Skin of body (tissue), 2 donors: Measurements from ENCODE around the gene DTX1. TPM values are rescaled to one million over a fixed set of nuclear protein-coding genes. Genes with fewer than 3 reads are reported as not detected.
"Not testable (repeated sequence)": the region's sequence is repeated elsewhere in the genome, so short reads cannot be mapped to it uniquely, and the experiment has no call there.

Experiments used
- DNase-seq: peaks from one replicate; lab custom pipeline; 2025; lab: John Stamatoyannopoulos, UW
- total RNA-seq: library from RNA; depleted of rRNA; stranded (reverse); fragments of >200 nt; gene quantifications from one replicate; pipeline ENCODE4 v1.2.3, GENCODE V29; 2014

DTX1 gene
- total RNA-seq, 1 donor from 2014 or later: 9.0 TPM

- DNase-seq: no peak
Measured at GRCh38 chr12:113136128-113136989, 79.8 kb downstream of the DTX1 start.

GRCh38 chr12:113136990-113137511 lies 80.5 kb downstream of the DTX1 start:
- no peak for DNase-seq

- no peak for DNase-seq
Measured at GRCh38 chr12:113137861-113138783, 81.6 kb downstream of the DTX1 start.

- no peak for DNase-seq
Measured at GRCh38 chr12:113138826-113139225, 82.3 kb downstream of the DTX1 start.

GRCh38 chr12:113140706-113141105 lies 84.2 kb downstream of the DTX1 start:
- no peak for DNase-seq

GRCh38 chr12:113141716-113142115 lies 85.2 kb downstream of the DTX1 start:
- DNase-seq: not testable (repeated sequence)

GRCh38 chr12:113142173-113142885 lies 85.8 kb downstream of the DTX1 start:
- no peak for DNase-seq

GRCh38 chr12:113142886-113143332 lies 86.4 kb downstream of the DTX1 start:
- no peak for DNase-seq

GRCh38 chr12:113143959-113144358 lies 87.4 kb downstream of the DTX1 start:
- DNase-seq: no peak

- no peak for DNase-seq
Measured at GRCh38 chr12:113144806-113145205, 88.3 kb downstream of the DTX1 start.

- DNase-seq: no peak
Measured at GRCh38 chr12:113145720-113146551, 89.4 kb downstream of the DTX1 start.

GRCh38 chr12:113146999-113147398 lies 90.5 kb downstream of the DTX1 start:
- no peak for DNase-seq

Other genes with a start within 250 kb of the DTX1 start
- 9.9 TPM for gene OAS1, start 149.8 kb upstream of the DTX1 start, total RNA-seq
- gene OAS3, start 118.3 kb upstream of the DTX1 start, total RNA-seq: 7.6 TPM
- 2.2 TPM for gene OAS2, start 78.2 kb upstream of the DTX1 start, total RNA-seq
- 8.1 TPM for gene RASAL1, start 79.0 kb downstream of the DTX1 start, total RNA-seq
- gene CFAP73, start 93.0 kb downstream of the DTX1 start, total RNA-seq: not detected
- gene DDX54, start 128.7 kb downstream of the DTX1 start, total RNA-seq: 15.4 TPM
- 5.3 TPM for gene RITA1, start 129.0 kb downstream of the DTX1 start, total RNA-seq
- 19.0 TPM for gene TPCN1, start 164.7 kb downstream of the DTX1 start, total RNA-seq